ENCODE measurements around the gene ABCC1. TPM values are rescaled to one million over a fixed set of nuclear protein-coding genes. Genes with fewer than 3 reads are reported as not detected.

ABCC1 gene
- total and polyA plus RNA-seq, 4 donors, result 12.4 to 41.5 (median 31.3) TPM

- no peak overlapping the region for H3K4me3 ChIP-seq
- ATAC-seq (ENCODE audit: insufficient read depth, low FRiP score) (no peak), DNase-seq (no peak)
- no peak overlapping the region for H3K9ac ChIP-seq (ENCODE audit: insufficient read depth in 1 of 2, low read length in 2 of 2)
- TF ChIP-seq CTCF (IDR thresholded peaks at IDR 0.05; ENCODE audit: control extremely low read depth, extremely low read depth), result no peak
- no peak overlapping the region for H3K27ac ChIP-seq (ENCODE audit: low read depth in 1 of 2, low read length in 1 of 2)
- peaks cover 0 to 2% (median 0%) of the 10 kb centered on the region in 5 donors for H3K4me1 ChIP-seq (ENCODE audit: control insufficient read depth in 5 of 5, insufficient read depth in 5 of 5, low read length in 5 of 5)
- 70 to 78% methylated on average over 10 of the region's 10 CpGs for WGBS, 2 donors
- H3K27me3 ChIP-seq (ENCODE audit: control insufficient read depth in 3 of 3, insufficient read depth in 3 of 3, low read length in 2 of 3), result no peaks in the 10 kb centered on the region
- H3K9me3 ChIP-seq (ENCODE audit: control insufficient read depth in 4 of 4, insufficient read depth in 3 of 4, low read length in 3 of 4), result peaks cover 0 to 6% (median 2%) of the 10 kb centered on the region in 4 donors
- peaks cover 10 to 33% (median 22%) of the 10 kb centered on the region in 4 donors for H3K36me3 ChIP-seq (ENCODE audit: control insufficient read depth in 4 of 4, insufficient read depth in 4 of 4, low read length in 4 of 4)
Measured at GRCh38 chr16:16126896-16127295, 177.5 kb downstream of the ABCC1 start.

- peak; percentile 78 for TF ChIP-seq CTCF (IDR thresholded peaks at IDR 0.05; ENCODE audit: control extremely low read depth, extremely low read depth)
- ATAC-seq (ENCODE audit: insufficient read depth, low FRiP score) (peak; percentile 86), DNase-seq (peak; percentile 70 to 74 (median 70))
- Histone ChIP-seq H3K36me3 (ENCODE audit: control insufficient read depth in 4 of 4, insufficient read depth in 4 of 4, low read length in 4 of 4) (peaks cover 3 to 31% (median 18%) of the 10 kb centered on the region in 4 donors), H3K4me3 (no peak overlapping the region), H3K4me1 (ENCODE audit: control insufficient read depth in 5 of 5, insufficient read depth in 5 of 5, low read length in 5 of 5) (peaks cover 0 to 2% (median 0%) of the 10 kb centered on the region in 5 donors), H3K27me3 (ENCODE audit: control insufficient read depth in 3 of 3, insufficient read depth in 3 of 3, low read length in 2 of 3) (no peaks in the 10 kb centered on the region), H3K9ac (ENCODE audit: insufficient read depth in 1 of 2, low read length in 2 of 2) (no peak overlapping the region), H3K9me3 (ENCODE audit: control insufficient read depth in 4 of 4, insufficient read depth in 3 of 4, low read length in 3 of 4) (peaks cover 0 to 6% (median 2%) of the 10 kb centered on the region in 4 donors), H3K27ac (ENCODE audit: low read depth in 1 of 2, low read length in 1 of 2) (peak overlapping the region in 1 of 2 donors; percentile 35)
- 32 to 38% methylated on average over 11 of the region's 11 CpGs for WGBS, 2 donors
Measured at GRCh38 chr16:16127469-16128116, 178.2 kb downstream of the ABCC1 start.

DNA sequence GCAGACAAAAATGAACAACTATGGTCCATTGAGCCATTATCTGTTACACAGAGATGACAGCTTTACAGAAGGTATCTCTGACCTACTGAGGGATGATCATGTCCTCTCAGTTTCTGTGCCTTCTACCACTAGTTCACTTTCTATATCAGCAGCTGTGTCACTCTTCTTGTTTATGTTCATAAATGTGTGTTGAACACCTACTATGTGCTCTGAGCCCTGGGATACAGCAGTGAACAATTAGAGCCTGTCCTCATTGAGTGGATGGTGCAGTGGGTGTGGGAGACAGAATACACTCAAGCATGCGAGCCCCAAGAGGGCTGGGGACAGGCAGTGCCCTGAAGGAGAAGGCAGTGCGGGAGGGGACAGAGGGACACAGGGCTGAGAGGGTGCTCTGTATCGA is 181.8 kb downstream of the ABCC1 start:
- no peak overlapping the region for H3K27ac ChIP-seq (ENCODE audit: low read depth in 1 of 2, low read length in 1 of 2)
- peaks cover 0 to 2% (median 0%) of the 10 kb centered on the region in 5 donors for H3K4me1 ChIP-seq (ENCODE audit: control insufficient read depth in 5 of 5, insufficient read depth in 5 of 5, low read length in 5 of 5)
- ATAC-seq (ENCODE audit: insufficient read depth, low FRiP score) (no peak), DNase-seq (no peak)
- H3K27me3 ChIP-seq (ENCODE audit: control insufficient read depth in 3 of 3, insufficient read depth in 3 of 3, low read length in 2 of 3), result no peaks in the 10 kb centered on the region
- no peaks in the 10 kb centered on the region for H3K9me3 ChIP-seq (ENCODE audit: control insufficient read depth in 4 of 4, insufficient read depth in 3 of 4, low read length in 3 of 4)
- H3K36me3 ChIP-seq (ENCODE audit: control insufficient read depth in 4 of 4, insufficient read depth in 4 of 4, low read length in 4 of 4), result peaks cover 5 to 30% (median 19%) of the 10 kb centered on the region in 4 donors
- H3K4me3 ChIP-seq, result no peak overlapping the region
- TF ChIP-seq CTCF (IDR thresholded peaks at IDR 0.05; ENCODE audit: control extremely low read depth, extremely low read depth), result no peak
- H3K9ac ChIP-seq (ENCODE audit: insufficient read depth in 1 of 2, low read length in 2 of 2), result no peak overlapping the region
- WGBS, 2 donors, result 91 to 95% methylated on average over 3 of the region's 3 CpGs

Data from lung (tissue), 12 donors.